H1 (cell line): ENCODE results near the gene SPON2. TPM values are rescaled to one million over a fixed set of nuclear protein-coding genes. Genes with fewer than 3 reads are reported as not detected.

Experiments
- polyA plus RNA-seq, 7 experiments: library from polyadenylated mRNA; depleted of rRNA in 3 of 7; stranded (reverse) in 5 of 7; unstranded in 2 of 7; fragments of >200 nt in 5 of 7; fragments of 200-250 nt in 2 of 7; gene quantifications; 1 replicate in 5 of 7; 2 replicates in 1 of 7; 4 replicates in 1 of 7; pipeline versions ENCODE4 v1.2.1 to v1.2.3, GENCODE V29; 2011 to 2013; ENCODE audit warnings: missing spikeins in 2 of 7, mixed read lengths in 2 of 7
- total RNA-seq: library from RNA; stranded (reverse); fragmentation: NEBNext Ultra II Directional; extraction: Animal tissue kit (Norgen Biotek cat#: 25700); gene quantifications from 2 replicates; pipeline ENCODE4 v1.2.1, GENCODE V29; 2021
- TF ChIP-seq, protein P1 (sequence below): fragments of 300-600 bp; sonication (generic); IDR thresholded peaks from 2 replicates; pipeline ENCODE4 v1.7.1; 2012; ENCODE audit warnings: low read length, moderate library complexity, mild to moderate bottlenecking, inconsistent platforms; ENCODE audit not compliant: insufficient replicate concordance

SPON2 gene
- total and polyA plus RNA-seq, 2 of the 8 experiments (the other 6 are each of a cell fraction or from before 2014, with no cell fraction given) = 2.8 to 3.2 TPM

- TF ChIP-seq, protein P1, sequence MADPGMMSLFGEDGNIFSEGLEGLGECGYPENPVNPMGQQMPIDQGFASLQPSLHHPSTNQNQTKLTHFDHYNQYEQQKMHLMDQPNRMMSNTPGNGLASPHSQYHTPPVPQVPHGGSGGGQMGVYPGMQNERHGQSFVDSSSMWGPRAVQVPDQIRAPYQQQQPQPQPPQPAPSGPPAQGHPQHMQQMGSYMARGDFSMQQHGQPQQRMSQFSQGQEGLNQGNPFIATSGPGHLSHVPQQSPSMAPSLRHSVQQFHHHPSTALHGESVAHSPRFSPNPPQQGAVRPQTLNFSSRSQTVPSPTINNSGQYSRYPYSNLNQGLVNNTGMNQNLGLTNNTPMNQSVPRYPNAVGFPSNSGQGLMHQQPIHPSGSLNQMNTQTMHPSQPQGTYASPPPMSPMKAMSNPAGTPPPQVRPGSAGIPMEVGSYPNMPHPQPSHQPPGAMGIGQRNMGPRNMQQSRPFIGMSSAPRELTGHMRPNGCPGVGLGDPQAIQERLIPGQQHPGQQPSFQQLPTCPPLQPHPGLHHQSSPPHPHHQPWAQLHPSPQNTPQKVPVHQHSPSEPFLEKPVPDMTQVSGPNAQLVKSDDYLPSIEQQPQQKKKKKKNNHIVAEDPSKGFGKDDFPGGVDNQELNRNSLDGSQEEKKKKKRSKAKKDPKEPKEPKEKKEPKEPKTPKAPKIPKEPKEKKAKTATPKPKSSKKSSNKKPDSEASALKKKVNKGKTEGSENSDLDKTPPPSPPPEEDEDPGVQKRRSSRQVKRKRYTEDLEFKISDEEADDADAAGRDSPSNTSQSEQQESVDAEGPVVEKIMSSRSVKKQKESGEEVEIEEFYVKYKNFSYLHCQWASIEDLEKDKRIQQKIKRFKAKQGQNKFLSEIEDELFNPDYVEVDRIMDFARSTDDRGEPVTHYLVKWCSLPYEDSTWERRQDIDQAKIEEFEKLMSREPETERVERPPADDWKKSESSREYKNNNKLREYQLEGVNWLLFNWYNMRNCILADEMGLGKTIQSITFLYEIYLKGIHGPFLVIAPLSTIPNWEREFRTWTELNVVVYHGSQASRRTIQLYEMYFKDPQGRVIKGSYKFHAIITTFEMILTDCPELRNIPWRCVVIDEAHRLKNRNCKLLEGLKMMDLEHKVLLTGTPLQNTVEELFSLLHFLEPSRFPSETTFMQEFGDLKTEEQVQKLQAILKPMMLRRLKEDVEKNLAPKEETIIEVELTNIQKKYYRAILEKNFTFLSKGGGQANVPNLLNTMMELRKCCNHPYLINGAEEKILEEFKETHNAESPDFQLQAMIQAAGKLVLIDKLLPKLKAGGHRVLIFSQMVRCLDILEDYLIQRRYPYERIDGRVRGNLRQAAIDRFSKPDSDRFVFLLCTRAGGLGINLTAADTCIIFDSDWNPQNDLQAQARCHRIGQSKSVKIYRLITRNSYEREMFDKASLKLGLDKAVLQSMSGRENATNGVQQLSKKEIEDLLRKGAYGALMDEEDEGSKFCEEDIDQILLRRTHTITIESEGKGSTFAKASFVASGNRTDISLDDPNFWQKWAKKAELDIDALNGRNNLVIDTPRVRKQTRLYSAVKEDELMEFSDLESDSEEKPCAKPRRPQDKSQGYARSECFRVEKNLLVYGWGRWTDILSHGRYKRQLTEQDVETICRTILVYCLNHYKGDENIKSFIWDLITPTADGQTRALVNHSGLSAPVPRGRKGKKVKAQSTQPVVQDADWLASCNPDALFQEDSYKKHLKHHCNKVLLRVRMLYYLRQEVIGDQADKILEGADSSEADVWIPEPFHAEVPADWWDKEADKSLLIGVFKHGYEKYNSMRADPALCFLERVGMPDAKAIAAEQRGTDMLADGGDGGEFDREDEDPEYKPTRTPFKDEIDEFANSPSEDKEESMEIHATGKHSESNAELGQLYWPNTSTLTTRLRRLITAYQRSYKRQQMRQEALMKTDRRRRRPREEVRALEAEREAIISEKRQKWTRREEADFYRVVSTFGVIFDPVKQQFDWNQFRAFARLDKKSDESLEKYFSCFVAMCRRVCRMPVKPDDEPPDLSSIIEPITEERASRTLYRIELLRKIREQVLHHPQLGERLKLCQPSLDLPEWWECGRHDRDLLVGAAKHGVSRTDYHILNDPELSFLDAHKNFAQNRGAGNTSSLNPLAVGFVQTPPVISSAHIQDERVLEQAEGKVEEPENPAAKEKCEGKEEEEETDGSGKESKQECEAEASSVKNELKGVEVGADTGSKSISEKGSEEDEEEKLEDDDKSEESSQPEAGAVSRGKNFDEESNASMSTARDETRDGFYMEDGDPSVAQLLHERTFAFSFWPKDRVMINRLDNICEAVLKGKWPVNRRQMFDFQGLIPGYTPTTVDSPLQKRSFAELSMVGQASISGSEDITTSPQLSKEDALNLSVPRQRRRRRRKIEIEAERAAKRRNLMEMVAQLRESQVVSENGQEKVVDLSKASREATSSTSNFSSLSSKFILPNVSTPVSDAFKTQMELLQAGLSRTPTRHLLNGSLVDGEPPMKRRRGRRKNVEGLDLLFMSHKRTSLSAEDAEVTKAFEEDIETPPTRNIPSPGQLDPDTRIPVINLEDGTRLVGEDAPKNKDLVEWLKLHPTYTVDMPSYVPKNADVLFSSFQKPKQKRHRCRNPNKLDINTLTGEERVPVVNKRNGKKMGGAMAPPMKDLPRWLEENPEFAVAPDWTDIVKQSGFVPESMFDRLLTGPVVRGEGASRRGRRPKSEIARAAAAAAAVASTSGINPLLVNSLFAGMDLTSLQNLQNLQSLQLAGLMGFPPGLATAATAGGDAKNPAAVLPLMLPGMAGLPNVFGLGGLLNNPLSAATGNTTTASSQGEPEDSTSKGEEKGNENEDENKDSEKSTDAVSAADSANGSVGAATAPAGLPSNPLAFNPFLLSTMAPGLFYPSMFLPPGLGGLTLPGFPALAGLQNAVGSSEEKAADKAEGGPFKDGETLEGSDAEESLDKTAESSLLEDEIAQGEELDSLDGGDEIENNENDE = no peak
Observed at GRCh38 chr4:1150875-1151274, 21.5 kb downstream of the SPON2 start (continued).
